ENCODE data around the gene PRSS38. TPM values are rescaled to one million over a fixed set of nuclear protein-coding genes. Genes with fewer than 3 reads are reported as not detected.
"Not testable (repeated sequence)": the region's sequence is repeated elsewhere in the genome, so short reads cannot be mapped to it uniquely, and the experiment has no call there.

Gene PRSS38
- total RNA-seq, 1 experiment from 2014 or later = not detected

DNA sequence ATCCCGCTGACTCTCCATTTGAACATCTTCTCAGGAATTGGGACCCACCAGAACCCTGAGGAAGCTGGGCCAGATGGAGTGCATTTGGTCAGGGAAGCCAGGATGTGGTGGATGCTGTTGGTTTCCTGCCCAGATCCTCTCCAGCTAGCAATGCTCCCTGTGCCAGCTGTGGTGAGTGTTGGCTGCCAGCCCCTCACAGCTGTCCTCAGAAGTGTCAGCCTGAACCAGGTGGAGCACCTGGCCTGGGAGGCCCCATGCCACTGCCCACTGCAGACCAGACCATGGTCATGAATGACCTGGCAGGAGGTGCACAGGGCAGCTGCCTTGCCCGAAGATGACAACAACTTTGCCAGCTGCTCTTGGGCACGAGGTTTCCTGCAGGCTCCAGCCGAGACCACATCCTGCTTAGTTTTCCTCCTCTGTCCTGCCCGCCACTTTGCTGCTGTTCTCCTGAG lies 54.4 kb downstream of the PRSS38 start:
- in situ Hi-C loops (cut with HindIII; ENCODE audit: low pct_unique_long_range_greater_than_20kb, low sequenced_read_pairs) = no loop called here
- no peak for DNase-seq (ENCODE audit: low read depth)

DNA sequence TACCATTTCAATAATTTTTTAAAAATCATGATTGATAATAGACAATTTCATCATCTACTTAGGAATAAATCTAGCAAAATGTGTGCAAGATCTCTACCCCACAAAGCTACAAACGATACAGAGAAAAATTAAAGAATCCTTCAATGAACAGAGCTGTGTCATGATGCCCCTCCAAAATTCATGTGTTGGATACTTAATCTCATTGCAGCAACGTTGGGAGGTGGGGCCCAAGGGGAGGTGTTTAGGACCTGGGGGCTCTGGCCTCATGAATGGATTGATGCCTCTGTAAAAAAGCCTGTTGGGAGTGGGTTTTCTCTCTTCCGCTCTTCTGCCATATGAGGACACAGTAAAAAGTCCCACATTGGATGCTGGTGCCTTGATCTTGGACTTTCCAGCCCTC lies 54.9 kb downstream of the PRSS38 start:
- DNase-seq (ENCODE audit: low read depth) = no peak
- in situ Hi-C loops (cut with HindIII; ENCODE audit: low pct_unique_long_range_greater_than_20kb, low sequenced_read_pairs) = no loop called here

DNA sequence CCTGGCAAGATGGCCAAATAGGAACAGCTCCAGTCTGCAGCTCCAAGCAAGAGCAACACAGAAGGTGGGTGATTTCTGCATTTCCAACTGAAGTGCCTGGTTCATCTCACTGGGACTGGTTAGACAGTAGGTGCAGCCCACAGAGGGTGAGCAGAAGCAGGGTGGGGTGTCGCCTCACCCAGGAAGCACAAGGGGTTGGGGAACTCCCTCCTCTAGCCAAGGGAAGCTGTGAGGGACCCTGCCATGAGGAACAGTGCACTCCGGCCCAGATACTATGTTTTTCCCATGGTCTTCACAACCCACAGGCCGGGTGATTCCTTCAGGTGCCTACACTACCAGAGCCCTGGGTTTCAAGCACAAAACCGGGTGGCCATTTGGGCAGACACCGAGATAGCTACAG lies 56.4 kb downstream of the PRSS38 start:
- in situ Hi-C loops (cut with HindIII; ENCODE audit: low pct_unique_long_range_greater_than_20kb, low sequenced_read_pairs); DNase-seq (ENCODE audit: low read depth): not testable (repeated sequence)

DNA sequence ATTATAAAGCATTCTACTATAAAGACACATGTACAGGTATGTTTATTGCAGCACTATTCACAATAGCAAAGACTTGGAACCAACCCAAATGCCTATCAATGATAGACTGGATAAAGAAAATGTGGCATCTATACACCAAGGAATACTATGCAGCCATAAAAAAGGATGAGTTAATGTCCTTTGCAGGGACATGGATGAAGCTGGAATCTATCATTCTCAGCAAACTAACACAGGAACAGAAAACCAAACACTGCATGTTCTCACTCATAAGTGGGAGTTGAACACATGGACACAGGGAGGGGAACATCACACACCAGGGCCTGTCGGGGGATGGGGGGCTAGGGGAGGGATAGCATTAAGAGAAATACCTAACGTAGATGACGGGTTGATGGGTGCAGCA lies 62.3 kb downstream of the PRSS38 start:
- DNase-seq (ENCODE audit: low read depth); in situ Hi-C loops (cut with HindIII; ENCODE audit: low pct_unique_long_range_greater_than_20kb, low sequenced_read_pairs): not testable (repeated sequence)

DNA sequence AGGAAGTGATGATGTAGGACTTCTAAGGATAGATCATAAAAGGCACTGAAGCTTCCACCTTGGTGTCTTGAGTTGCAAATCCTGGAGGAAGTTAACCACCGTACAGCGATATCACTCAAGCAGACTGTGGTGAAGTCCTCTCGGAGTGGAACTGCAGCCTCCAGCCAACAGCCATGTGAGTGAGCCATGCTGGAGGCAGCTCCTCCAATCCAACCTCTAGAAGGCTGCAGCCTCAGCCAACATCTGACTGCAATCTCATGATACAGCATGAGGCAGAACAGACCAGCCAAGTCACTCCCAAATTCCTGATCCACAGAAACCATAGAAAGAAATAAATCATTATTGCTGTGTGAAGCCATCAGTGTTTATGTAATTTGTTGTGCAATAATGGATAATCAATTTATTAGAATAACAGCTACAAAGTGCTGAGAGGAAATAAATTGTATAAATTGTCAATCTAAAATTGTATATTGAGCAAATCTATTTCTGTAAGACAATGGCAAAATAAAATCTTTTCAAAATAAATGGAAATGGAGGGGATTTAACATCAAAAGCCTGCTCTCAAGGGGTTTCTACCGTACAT lies 65.0 kb downstream of the PRSS38 start:
- DNase-seq (ENCODE audit: low read depth) = no peak
- in situ Hi-C loops (cut with HindIII; ENCODE audit: low pct_unique_long_range_greater_than_20kb, low sequenced_read_pairs) = no loop called here

DNA sequence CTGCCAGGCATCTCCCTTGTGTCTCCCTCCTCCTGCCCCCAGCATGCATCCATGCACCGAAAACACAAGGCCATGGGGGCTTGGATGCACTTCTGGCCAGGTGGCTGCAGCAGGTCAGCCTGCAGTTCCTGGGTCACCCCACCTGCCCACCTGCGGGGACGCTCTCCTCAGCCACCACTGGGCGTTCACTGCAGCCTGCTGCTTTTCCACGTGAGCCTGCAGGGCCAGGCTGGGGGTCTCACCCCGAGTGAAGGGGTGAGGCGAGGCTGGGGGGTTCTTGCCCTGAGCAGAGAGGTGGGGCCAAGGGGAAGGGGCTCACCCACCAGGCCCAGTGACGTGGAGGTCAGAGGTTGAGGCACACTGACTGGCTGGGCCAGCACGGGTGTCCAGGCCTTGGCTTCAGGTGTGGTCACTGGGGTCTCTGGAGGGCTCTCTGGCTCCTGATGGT lies 67.6 kb downstream of the PRSS38 start:
- no peak for DNase-seq (ENCODE audit: low read depth)
- in situ Hi-C loops (cut with HindIII; ENCODE audit: low pct_unique_long_range_greater_than_20kb, low sequenced_read_pairs) = no loop called here

DNA sequence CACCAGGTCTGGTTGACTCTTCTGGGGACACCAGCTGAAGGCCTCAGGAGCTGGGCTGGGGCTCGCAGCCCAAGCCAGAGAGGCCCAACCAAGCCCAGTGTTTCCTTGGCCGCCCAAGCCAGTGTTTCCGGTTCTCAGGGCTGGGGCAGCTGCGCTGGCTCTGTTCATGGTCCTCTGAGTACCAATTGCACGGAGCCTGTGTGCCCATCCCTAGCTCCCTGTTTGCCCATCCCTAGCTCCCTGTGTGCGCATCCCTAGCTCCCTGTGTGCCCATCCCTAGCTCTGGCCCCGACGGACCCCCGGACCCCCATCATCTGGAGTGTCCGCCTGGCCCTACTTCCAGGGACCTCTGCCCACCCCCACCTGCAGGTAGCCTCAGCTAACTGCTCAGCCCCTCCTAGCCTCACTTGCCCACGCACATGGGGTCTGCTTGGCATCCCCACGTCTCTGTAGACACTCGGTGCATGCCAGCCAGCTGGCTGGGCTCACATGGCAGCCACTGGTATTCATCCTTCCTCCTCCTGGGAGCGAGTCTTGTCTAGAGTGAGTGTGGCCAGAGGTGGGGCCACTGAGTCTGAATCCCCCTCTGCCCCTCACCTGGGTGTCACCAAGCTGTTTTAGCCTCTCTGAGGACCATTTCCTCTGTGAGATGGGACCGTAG lies 68.3 kb downstream of the PRSS38 start:
- DNase-seq (ENCODE audit: low read depth) = no peak
- in situ Hi-C loops (cut with HindIII; ENCODE audit: low pct_unique_long_range_greater_than_20kb, low sequenced_read_pairs) = no loop called here

DNA sequence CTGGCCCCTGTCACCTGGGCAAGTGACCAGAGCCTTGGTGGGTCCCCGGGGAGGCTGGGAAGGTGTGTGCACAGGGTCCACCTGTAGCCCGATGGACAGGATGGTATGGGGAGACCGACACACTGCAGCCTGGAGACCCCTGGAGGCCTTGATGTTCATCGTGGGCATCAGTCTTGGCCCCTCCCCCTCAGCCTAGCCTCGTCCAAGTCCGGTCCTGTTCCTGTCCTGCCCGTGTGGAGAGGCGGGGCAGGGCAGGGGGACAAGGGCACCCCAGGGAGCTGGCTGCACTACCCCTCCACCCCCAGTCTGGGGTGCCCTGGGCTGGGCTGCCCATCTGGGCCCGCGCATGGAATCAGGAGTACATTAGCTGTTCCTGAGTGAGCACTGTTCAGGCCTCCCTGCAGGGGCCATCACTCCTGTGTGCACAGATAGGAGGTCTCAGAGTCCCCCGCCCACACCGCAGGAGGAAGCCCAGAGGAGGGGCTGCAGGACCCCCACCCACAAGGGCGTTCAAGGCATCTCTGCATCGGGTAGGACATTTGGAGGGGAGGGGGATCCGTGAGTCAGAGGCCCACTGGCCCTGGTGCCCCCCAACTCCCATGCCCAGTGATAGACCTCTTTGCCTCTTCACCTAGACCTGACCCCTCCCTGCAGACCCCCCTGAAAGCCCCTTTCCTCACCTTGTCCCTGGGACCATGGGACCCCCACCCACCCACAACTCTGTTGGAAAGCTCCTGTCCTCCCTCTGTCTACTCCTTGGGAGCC lies 69.1 kb downstream of the PRSS38 start:
- in situ Hi-C loops (cut with HindIII; ENCODE audit: low pct_unique_long_range_greater_than_20kb, low sequenced_read_pairs) = no loop called here
- DNase-seq (ENCODE audit: low read depth) = no peak

DNA sequence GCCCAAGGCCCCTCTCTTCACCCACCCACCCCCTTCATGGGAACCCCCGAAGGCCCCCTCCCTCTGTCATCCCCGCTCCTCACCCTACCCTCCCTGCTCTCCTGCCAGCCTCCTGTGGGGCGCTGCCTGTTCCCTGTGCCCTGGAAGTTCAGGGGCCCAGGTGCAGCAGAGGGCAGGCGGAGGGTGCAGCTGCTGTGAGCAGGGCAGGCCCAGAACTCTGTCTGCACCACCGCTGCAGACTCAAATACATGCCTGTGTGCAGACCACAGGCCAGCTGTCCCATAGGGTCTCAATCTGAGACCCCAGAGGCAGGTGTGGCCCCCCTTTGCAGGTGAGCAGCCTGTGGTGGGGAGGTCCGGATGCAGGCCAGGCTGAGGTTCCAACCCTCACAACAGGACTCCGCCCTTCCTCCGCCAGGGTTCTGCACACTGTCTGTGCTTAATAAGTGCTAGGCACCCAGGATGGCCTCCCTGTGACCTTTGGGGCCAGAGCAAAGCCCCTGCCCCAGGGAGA lies 69.7 kb downstream of the PRSS38 start:
- DNase-seq (ENCODE audit: low read depth) = no peak
- in situ Hi-C loops (cut with HindIII; ENCODE audit: low pct_unique_long_range_greater_than_20kb, low sequenced_read_pairs) = no loop called here

DNA sequence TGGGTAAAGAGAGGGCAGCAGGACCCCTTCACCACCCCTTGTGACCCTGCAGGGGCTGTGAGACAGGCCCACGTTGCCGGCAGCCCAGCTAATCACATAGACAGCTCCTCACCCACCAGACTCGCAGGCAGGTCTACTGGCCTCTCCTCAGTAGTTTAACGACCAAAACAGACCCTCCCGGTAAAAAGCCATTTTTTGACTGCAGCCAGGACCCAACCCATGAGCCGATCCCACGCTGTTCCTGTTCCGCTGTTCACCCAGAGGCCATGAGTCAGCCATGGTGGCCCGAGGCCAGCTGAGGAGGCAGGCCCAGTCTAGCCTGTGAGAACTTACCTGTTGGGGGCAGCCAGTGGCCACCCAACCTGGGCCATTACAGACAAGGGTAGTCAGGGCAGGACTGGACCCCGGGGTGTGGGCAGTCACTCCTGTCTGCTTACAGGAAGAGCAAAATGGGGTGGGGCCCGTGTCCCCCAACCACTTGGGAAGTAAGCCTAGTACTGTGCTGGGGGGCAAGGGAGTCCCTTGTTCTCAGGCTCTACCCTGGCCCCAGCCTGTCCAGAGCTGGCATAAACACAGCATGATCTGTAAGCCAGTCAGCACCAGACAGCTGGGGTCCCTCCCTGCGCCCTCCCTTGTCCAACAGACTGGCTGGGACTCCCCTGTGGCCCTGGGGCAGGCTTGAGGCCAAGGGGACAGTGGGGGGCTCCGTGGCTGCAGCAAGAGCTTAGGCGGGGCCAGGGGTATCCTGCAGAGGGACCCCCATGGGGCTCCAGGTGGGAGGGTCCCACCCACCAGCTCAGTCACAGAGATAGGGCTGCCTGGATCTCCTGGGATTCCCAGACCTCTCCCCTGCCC lies 70.4 kb downstream of the PRSS38 start:
- DNase-seq (ENCODE audit: low read depth) = no peak
- in situ Hi-C loops (cut with HindIII; ENCODE audit: low pct_unique_long_range_greater_than_20kb, low sequenced_read_pairs) = no loop called here

DNA sequence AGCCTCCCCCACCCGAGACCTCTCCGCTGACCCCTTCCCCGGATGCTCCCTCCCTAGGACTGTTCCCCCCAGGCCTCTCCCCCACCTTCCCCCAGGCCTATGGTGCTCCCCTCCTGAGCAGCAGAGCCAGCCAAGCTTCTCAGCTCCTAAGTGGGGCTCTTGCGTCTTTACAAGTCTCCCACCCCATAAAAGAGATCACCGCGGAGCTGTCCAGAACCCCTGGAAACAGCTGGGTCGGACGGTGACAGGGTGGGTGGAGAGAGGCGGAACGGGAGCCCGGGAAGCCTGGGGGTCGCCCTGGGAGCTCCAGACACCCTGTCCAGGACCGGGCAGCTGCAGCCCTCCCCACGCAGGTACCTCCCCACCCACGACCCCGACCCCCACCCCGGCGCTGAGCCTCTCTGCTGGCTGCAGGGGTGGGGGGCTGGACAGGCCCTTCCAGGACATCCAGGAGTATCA lies 71.1 kb downstream of the PRSS38 start:
- in situ Hi-C loops (cut with HindIII; ENCODE audit: low pct_unique_long_range_greater_than_20kb, low sequenced_read_pairs) = no loop called here
- no peak for DNase-seq (ENCODE audit: low read depth)

DNA sequence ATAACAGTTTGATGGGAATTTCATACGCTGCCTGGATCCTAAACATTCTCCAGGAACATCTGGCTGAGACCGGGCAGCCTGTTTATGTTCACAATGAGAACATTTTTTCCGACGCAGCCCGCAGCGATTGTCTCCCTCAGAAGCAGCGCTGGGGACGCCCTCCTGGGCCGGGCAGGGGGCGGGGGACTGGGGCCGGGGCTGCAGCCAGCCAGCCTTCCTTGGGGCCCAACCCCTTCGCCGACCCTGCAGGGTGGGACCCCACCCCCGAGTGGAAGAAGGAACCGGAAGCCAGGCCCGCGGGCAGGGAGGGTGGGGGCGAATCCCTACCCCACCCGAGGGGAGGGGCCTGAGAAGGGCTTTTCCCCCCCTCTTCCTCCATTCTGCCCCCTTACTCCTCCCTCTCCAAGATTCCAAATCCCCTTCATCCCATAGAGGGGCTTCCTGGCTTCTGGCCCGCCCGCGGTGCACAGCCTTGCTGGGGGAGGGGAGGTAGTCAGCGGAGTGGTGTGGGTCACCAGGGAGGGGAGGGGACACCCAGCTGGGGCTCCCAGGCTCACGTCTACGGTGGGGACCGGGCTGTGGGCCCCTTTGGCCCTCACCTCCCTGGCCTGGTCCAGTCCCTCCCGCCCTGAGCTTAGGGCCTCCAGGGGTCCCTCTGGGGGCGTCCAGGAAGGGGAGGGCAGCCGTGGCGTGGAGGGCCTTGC lies 71.7 kb downstream of the PRSS38 start:
- DNase-seq (ENCODE audit: low read depth) = no peak
- in situ Hi-C loops (cut with HindIII; ENCODE audit: low pct_unique_long_range_greater_than_20kb, low sequenced_read_pairs) = no loop called here

DNA sequence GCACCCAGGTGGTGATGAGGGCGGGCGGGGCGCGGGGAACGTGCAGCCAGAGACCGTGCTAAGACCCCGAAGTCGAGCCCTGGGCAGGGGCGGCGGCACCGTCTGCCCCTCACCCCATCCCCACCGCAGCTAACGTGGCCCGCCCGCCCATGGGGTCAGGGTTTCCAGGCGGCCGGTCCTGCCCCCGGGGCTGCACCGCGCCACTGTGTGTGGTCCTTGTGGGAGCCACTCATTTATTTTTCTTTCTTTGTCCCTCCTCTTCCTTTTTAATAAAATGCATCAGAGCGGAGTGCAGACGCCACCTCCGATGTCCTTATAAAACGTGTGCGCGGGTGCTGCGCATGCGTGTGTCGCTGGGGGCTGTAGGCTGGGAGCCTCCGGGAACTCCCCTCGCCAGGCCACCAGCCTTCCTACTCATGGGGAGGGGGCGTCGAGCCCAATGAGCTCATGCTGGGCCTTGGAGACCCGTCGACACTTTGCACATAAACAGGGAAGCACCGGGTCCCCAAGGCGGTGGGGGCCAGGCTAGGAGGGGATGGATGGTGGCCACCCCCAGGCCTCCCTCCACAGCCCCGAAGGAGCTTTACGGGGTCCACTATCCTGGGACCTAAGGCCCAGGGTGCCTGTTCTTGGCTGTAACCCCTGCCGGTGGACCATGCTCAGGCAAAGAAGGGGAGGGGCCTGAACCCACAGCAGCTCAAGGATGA lies 72.4 kb downstream of the PRSS38 start:
- in situ Hi-C loops (cut with HindIII; ENCODE audit: low pct_unique_long_range_greater_than_20kb, low sequenced_read_pairs) = no loop called here
- no peak for DNase-seq (ENCODE audit: low read depth)

DNA sequence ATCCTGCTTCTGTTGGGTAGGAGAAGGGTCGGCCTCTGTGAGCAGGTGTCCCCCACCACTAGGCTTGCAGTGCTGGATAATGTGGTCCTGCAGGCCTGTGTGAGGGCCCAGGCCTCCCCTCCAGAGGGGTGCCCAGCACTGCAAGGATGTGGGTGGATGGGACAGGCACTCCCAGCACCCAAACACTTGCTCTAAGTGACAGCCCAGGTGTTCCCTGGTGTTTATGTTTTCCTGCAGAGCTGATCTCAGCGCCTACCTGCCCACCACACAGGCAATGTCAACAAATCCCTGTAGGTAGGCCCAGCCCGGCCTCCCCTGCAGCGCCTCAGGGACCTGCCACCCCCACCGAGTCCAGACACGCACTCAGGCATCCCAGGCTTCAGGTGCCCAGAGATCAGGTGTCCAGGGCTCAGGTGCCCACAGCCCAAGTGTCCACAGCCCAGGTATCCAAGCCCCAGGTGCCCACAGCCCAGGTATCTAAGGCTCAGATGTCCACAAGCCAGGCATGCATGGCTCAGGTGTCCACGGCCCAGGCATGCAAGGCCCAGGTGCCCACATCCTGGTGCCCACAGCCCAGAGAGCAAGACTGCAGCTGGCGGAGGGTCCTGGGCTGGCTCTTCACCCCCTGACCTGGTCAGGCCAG lies 73.0 kb downstream of the PRSS38 start:
- in situ Hi-C loops (cut with HindIII; ENCODE audit: low pct_unique_long_range_greater_than_20kb, low sequenced_read_pairs) = no loop called here

DNA sequence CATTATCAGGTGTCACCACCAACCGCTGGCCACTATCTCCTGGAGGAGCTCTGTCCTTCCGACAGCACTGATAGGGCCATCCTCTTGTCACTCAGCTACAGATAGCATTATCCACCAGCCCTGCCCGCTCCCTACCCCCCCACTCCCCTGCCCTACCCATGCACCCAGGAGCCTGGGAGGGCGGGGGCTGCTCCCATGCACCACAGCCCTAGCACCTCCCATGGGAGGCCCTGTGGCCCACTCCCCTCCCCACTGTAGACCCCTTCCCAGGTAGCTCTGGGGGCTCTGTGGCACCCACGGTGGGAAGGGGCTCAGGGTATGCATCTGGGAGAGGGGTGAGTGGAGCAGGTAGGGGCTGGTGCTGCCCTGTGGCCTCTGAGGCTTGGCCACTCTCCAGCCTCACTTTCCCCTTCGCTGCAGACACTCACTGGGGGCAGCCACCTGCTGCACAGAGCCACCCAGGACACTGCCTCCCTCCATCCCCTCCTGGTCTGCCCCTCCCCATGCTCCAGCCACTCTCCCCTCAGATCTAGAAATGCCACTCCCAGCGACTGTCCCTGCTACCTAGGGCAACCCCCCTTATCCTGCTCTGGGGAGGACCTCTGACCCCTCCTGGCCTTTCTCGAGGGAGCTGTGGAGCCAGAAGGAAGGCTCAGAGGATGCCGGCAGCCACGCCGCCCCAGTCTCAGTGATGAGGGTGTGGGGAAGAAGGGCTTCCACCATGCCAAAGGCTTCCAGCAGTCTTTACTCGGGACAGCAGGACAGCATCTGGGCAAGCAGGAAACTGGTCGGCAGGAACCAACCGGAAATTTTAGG lies 73.8 kb downstream of the PRSS38 start:
- in situ Hi-C loops (cut with HindIII; ENCODE audit: low pct_unique_long_range_greater_than_20kb, low sequenced_read_pairs) = no loop called here

More for the DNA sequence above, 73.0 kb downstream of the PRSS38 start:
- no peak for DNase-seq (ENCODE audit: low read depth)

DNA sequence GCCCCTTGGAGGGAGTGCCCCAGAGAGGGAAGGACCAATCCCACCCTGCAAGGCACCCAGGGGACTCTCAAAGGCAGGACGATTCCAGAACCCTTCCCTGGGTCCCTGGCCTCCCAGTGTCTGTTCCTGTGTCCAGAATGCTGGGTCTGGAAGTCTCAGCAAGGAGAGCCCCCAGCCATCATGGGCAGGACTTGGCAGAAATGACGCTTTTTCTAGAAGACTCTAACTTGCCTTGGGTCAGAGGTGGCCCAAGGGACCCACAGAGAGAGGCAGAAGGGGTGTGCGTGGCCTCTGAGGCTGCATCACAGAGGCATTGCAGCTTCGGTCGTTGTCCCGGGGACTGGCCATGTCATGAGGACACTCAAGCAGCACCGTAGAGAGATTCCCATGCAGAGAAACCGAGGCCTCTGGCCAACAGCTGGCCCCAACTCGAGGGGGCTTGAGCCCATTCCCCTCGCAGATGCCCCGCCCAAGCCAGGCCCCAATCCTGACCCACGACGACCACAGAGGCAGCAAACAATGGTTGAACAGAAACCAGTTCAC lies 74.5 kb downstream of the PRSS38 start:
- in situ Hi-C loops (cut with HindIII; ENCODE audit: low pct_unique_long_range_greater_than_20kb, low sequenced_read_pairs) = no loop called here
- DNase-seq (ENCODE audit: low read depth) = no peak

More for the DNA sequence above, 73.8 kb downstream of the PRSS38 start:
- no peak for DNase-seq (ENCODE audit: low read depth)
